GM20431 (cell line): ENCODE data around the gene PTPN3.

Experiments used
- in situ Hi-C: fragments of 300-500 bp; cut with MseI, MboI; formaldehyde crosslinking; loops from one replicate; pipeline ENCODE4 v1.15.0; 2020; ENCODE audit warnings: low sequenced_read_pairs; ENCODE audit not compliant: unreplicated experiment

Gene PTPN3

GRCh38 chr9:109478051-109478563, 20.0 kb downstream of the PTPN3 start:
- in situ Hi-C loops = no loop called here

GRCh38 chr9:109477258-109478050, 20.7 kb downstream of the PTPN3 start:
- in situ Hi-C loops = no loop called here

- in situ Hi-C loops = no loop called here
Measured at GRCh38 chr9:109476642-109477257, 21.4 kb downstream of the PTPN3 start.

GRCh38 chr9:109475526-109475925, 22.6 kb downstream of the PTPN3 start:
- in situ Hi-C loops = no loop called here

GRCh38 chr9:109474944-109475343, 23.2 kb downstream of the PTPN3 start:
- in situ Hi-C loops = loop anchor here (25.0 kb wide), 1 partner anchor 238 kb away; no protein-coding TSS in a partner anchor

GRCh38 chr9:109474170-109474569, 23.9 kb downstream of the PTPN3 start:
- in situ Hi-C loops = loop anchor here (25.0 kb wide), 1 partner anchor 237 kb away; no protein-coding TSS in a partner anchor

GRCh38 chr9:109473329-109473728, 24.8 kb downstream of the PTPN3 start:
- in situ Hi-C loops = loop anchor here (25.0 kb wide), 1 partner anchor 236 kb away; no protein-coding TSS in a partner anchor

GRCh38 chr9:109471475-109472393, 26.4 kb downstream of the PTPN3 start:
- in situ Hi-C loops = loop anchor here (25.0 kb wide), 1 partner anchor 234 kb away; no protein-coding TSS in a partner anchor

- in situ Hi-C loops = loop anchor here (25.0 kb wide), 1 partner anchor 233 kb away; no protein-coding TSS in a partner anchor
Measured at GRCh38 chr9:109469646-109470358, 28.3 kb downstream of the PTPN3 start.

- in situ Hi-C loops = loop anchor here (25.0 kb wide), 1 partner anchor 232 kb away; no protein-coding TSS in a partner anchor
Measured at GRCh38 chr9:109468927-109469326, 29.2 kb downstream of the PTPN3 start.

- in situ Hi-C loops = loop anchor here (25.0 kb wide), 1 partner anchor 231 kb away; no protein-coding TSS in a partner anchor
Measured at GRCh38 chr9:109467936-109468335, 30.2 kb downstream of the PTPN3 start.

- in situ Hi-C loops = loop anchor here (25.0 kb wide), 1 partner anchor 230 kb away; no protein-coding TSS in a partner anchor
Measured at GRCh38 chr9:109466623-109467590, 31.2 kb downstream of the PTPN3 start.

- in situ Hi-C loops = loop anchor here (25.0 kb wide), 1 partner anchor 227 kb away; no protein-coding TSS in a partner anchor
Measured at GRCh38 chr9:109463924-109464625, 34.0 kb downstream of the PTPN3 start.

- in situ Hi-C loops = loop anchor here (25.0 kb wide), 1 partner anchor 223 kb away; no protein-coding TSS in a partner anchor
Measured at GRCh38 chr9:109460576-109460975, 37.5 kb downstream of the PTPN3 start.

- in situ Hi-C loops = loop anchor here (25.0 kb wide), 1 partner anchor 222 kb away; no protein-coding TSS in a partner anchor
Measured at GRCh38 chr9:109459423-109459822, 38.7 kb downstream of the PTPN3 start.

- in situ Hi-C loops = loop anchor here (25.0 kb wide), 1 partner anchor 221 kb away; no protein-coding TSS in a partner anchor
Measured at GRCh38 chr9:109458453-109459211, 39.5 kb downstream of the PTPN3 start.
